Measurements from ENCODE around the gene NELL1.

- TF ChIP-seq, protein P1, sequence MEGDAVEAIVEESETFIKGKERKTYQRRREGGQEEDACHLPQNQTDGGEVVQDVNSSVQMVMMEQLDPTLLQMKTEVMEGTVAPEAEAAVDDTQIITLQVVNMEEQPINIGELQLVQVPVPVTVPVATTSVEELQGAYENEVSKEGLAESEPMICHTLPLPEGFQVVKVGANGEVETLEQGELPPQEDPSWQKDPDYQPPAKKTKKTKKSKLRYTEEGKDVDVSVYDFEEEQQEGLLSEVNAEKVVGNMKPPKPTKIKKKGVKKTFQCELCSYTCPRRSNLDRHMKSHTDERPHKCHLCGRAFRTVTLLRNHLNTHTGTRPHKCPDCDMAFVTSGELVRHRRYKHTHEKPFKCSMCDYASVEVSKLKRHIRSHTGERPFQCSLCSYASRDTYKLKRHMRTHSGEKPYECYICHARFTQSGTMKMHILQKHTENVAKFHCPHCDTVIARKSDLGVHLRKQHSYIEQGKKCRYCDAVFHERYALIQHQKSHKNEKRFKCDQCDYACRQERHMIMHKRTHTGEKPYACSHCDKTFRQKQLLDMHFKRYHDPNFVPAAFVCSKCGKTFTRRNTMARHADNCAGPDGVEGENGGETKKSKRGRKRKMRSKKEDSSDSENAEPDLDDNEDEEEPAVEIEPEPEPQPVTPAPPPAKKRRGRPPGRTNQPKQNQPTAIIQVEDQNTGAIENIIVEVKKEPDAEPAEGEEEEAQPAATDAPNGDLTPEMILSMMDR (IDR thresholded peaks at IDR 0.05), result no peak
- TF ChIP-seq POLR2A (IDR thresholded peaks at IDR 0.05), result no peak
These were observed 593.6 kb downstream of the NELL1 start for GRCh38 chr11:21262992-21263391.

Data from body of pancreas (tissue), 4 donors.